ENCODE results near the gene LGR5. TPM values are rescaled to one million over a fixed set of nuclear protein-coding genes. Genes with fewer than 3 reads are reported as not detected.
A peak's percentile ranks its signal among the peaks of the same experiment; 100 is the strongest.

LGR5 gene
- total and polyA plus RNA-seq, 2 of the 13 experiments (the other 11 are each of a cell fraction or from before 2014, with no cell fraction given) = 37.0 to 121 TPM

DNA sequence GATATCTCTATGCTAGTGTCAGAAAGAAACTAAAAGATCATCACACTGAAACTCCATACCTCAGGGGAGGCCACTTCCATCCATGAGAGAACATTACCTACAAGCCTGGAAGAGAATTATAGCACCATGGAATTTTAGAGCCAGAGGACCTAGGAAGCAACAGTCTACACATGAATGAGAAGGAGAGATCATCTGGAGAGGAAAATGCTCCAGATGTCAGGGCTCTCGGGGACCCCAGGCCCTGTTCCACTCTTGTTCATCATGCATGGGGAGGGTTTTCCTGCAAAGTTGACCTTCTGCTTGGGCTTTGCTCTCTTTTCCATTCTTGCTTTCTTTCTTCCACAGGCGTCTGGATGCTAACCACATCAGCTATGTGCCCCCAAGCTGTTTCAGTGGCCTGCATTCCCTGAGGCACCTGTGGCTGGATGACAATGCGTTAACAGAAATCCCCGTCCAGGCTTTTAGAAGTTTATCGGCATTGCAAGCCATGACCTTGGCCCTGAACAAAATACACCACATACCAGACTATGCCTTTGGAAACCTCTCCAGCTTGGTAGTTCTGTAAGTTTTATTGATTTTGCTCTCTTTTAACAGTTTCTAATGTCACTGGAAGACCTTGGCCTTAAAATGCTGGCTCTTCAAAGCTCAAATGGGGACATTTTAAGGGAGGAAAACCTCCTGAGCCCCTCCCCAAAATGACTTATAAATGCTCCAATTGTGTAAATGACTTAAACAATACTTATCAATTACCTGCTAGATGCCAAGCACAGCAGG is 113.3 kb downstream of the LGR5 start (continued):
- TF ChIP-seq, protein P1, sequence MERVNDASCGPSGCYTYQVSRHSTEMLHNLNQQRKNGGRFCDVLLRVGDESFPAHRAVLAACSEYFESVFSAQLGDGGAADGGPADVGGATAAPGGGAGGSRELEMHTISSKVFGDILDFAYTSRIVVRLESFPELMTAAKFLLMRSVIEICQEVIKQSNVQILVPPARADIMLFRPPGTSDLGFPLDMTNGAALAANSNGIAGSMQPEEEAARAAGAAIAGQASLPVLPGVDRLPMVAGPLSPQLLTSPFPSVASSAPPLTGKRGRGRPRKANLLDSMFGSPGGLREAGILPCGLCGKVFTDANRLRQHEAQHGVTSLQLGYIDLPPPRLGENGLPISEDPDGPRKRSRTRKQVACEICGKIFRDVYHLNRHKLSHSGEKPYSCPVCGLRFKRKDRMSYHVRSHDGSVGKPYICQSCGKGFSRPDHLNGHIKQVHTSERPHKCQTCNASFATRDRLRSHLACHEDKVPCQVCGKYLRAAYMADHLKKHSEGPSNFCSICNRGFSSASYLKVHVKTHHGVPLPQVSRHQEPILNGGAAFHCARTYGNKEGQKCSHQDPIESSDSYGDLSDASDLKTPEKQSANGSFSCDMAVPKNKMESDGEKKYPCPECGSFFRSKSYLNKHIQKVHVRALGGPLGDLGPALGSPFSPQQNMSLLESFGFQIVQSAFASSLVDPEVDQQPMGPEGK (CRISPR knock-in tag; IDR thresholded peaks at IDR 0.05) = peak; percentile 89
- TF ChIP-seq SATB2 (CRISPR knock-in tag; IDR thresholded peaks at IDR 0.05) (no peak; the same call in 1 of the 2 replicates), ZNF766 (CRISPR knock-in tag; IDR thresholded peaks at IDR 0.05; ENCODE audit: borderline replicate concordance) (peak; percentile 74; the same call in 1 of the 2 replicates), ZSCAN29 (CRISPR knock-in tag; conservative IDR thresholded peaks at IDR 0.05) (0 out of 2 replicates have a peak, but pooled peaks have one; percentile 37), DMAP1 (CRISPR knock-in tag; IDR thresholded peaks at IDR 0.05) (0 out of 2 replicates have a peak, but pooled peaks have one; percentile 41), HCFC1 (IDR thresholded peaks at IDR 0.05; ENCODE audit: low read depth, low read length) (no peak), NCOR1 (IDR thresholded peaks at IDR 0.05; ENCODE audit: borderline replicate concordance, low read length) (peak; percentile 98), THAP11 (CRISPR knock-in tag; IDR thresholded peaks at IDR 0.05) (peak; percentile 54; the same call in 1 of the 2 replicates), FOXO1 (CRISPR knock-in tag; IDR thresholded peaks at IDR 0.05) (peak; percentile 87), TCF7 (IDR thresholded peaks at IDR 0.05; ENCODE audit: low read depth) (peak; percentile 91), YEATS4 (CRISPR knock-in tag; IDR thresholded peaks at IDR 0.05; ENCODE audit: borderline replicate concordance) (no peak), HMG20A (CRISPR knock-in tag; IDR thresholded peaks at IDR 0.05; ENCODE audit: borderline replicate concordance) (peak; percentile 97), FOXP1 (IDR thresholded peaks at IDR 0.05) (no peak), FOXP1 (CRISPR knock-in tag; IDR thresholded peaks at IDR 0.05) (peak; percentile 60; the same call in 1 of the 2 replicates), KDM4B (CRISPR knock-in tag; IDR thresholded peaks at IDR 0.05) (0 out of 2 replicates have a peak, but pooled peaks have one; percentile 49), KLF9 (CRISPR knock-in tag; IDR thresholded peaks at IDR 0.05; ENCODE audit: low read depth) (peak; percentile 75; the same call in 1 of the 2 replicates), RARA (CRISPR knock-in tag; IDR thresholded peaks at IDR 0.05) (peak; percentile 98), STAT5B (CRISPR knock-in tag; IDR thresholded peaks at IDR 0.05) (no peak), TRIM24 (CRISPR knock-in tag; IDR thresholded peaks at IDR 0.05) (no peak), NR2F6 (IDR thresholded peaks at IDR 0.05) (peak; percentile 95), NR2F6 (CRISPR knock-in tag; IDR thresholded peaks at IDR 0.05) (peak; percentile 89)
- TF ChIP-seq, protein P2, sequence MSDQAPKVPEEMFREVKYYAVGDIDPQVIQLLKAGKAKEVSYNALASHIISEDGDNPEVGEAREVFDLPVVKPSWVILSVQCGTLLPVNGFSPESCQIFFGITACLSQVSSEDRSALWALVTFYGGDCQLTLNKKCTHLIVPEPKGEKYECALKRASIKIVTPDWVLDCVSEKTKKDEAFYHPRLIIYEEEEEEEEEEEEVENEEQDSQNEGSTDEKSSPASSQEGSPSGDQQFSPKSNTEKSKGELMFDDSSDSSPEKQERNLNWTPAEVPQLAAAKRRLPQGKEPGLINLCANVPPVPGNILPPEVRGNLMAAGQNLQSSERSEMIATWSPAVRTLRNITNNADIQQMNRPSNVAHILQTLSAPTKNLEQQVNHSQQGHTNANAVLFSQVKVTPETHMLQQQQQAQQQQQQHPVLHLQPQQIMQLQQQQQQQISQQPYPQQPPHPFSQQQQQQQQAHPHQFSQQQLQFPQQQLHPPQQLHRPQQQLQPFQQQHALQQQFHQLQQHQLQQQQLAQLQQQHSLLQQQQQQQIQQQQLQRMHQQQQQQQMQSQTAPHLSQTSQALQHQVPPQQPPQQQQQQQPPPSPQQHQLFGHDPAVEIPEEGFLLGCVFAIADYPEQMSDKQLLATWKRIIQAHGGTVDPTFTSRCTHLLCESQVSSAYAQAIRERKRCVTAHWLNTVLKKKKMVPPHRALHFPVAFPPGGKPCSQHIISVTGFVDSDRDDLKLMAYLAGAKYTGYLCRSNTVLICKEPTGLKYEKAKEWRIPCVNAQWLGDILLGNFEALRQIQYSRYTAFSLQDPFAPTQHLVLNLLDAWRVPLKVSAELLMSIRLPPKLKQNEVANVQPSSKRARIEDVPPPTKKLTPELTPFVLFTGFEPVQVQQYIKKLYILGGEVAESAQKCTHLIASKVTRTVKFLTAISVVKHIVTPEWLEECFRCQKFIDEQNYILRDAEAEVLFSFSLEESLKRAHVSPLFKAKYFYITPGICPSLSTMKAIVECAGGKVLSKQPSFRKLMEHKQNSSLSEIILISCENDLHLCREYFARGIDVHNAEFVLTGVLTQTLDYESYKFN (CRISPR knock-in tag; conservative IDR thresholded peaks at IDR 0.05) = peak; percentile 94
- TF ChIP-seq, protein P3, sequence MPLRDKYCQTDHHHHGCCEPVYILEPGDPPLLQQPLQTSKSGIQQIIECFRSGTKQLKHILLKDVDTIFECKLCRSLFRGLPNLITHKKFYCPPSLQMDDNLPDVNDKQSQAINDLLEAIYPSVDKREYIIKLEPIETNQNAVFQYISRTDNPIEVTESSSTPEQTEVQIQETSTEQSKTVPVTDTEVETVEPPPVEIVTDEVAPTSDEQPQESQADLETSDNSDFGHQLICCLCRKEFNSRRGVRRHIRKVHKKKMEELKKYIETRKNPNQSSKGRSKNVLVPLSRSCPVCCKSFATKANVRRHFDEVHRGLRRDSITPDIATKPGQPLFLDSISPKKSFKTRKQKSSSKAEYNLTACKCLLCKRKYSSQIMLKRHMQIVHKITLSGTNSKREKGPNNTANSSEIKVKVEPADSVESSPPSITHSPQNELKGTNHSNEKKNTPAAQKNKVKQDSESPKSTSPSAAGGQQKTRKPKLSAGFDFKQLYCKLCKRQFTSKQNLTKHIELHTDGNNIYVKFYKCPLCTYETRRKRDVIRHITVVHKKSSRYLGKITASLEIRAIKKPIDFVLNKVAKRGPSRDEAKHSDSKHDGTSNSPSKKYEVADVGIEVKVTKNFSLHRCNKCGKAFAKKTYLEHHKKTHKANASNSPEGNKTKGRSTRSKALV (CRISPR knock-in tag; IDR thresholded peaks at IDR 0.05) = peak; percentile 80
